GM23338 (cell line): ENCODE results near the gene ZNF101.

ENCODE experiments used
- POLR2AphosphoS5 ChIP-seq: IDR thresholded peaks from 2 replicates; pipeline ENCODE4 v1.6.1; 2016; ENCODE audit warnings: antibody characterized with exemption, low read depth
- TF ChIP-seq, protein P1 (sequence below), 2 experiments: fragments of 200-600 bp in 1 of 2; sonication (generic) in 1 of 2; conservative IDR thresholded peaks; 2 replicates each; pipeline versions ENCODE4 v1.5.1 to v1.6.1; 2016 to 2017; ENCODE audit warnings: antibody characterized with exemption in 2 of 2, low read depth in 2 of 2, mild to moderate bottlenecking in 2 of 2, moderate library complexity in 1 of 2

DNA sequence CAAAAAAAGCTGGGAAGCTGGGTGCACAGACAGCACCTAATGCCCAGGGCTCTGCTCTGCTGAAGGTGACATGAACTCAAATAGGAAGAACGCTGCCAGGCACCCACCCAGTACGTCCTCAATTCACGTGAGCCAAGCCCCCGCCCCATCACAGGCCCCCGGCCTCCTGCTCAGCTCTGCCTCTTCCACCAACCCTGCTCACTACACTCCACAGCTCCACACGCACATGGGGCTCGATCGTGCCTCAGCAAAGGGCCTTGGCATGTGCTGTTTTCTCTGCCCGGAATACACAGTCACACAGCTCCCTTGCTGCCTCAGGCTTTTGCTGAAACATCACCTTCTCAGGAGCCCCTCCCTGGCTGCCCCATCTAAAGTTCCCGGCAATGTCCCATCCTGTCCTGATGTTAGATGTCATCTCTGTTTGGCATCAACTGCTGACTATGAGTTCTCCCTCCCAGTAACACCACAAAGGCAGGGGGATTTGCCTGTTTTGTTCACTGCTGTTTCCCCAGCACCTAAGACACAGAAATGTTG lies 7.4 kb upstream of the ZNF101 start:
- TF ChIP-seq, protein P1, sequence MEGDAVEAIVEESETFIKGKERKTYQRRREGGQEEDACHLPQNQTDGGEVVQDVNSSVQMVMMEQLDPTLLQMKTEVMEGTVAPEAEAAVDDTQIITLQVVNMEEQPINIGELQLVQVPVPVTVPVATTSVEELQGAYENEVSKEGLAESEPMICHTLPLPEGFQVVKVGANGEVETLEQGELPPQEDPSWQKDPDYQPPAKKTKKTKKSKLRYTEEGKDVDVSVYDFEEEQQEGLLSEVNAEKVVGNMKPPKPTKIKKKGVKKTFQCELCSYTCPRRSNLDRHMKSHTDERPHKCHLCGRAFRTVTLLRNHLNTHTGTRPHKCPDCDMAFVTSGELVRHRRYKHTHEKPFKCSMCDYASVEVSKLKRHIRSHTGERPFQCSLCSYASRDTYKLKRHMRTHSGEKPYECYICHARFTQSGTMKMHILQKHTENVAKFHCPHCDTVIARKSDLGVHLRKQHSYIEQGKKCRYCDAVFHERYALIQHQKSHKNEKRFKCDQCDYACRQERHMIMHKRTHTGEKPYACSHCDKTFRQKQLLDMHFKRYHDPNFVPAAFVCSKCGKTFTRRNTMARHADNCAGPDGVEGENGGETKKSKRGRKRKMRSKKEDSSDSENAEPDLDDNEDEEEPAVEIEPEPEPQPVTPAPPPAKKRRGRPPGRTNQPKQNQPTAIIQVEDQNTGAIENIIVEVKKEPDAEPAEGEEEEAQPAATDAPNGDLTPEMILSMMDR (conservative IDR thresholded peaks at IDR 0.05; ENCODE audit: low read depth in 2 of 2), result no peak
- no peak for TF ChIP-seq POLR2AphosphoS5
